IMR-90 (cell line): ENCODE data around the gene TMEM154. TPM values are rescaled to one million over a fixed set of nuclear protein-coding genes. Genes with fewer than 3 reads are reported as not detected.

Experiments used
- ATAC-seq: fragments of 200-7000 bp; cut with Tn5 transposase; 2 replicates; pipeline ENCODE4 v1.9.1; 2020; ENCODE audit warnings: low read depth, mild to moderate bottlenecking, moderate library complexity
- BruUV-seq: library from RNA; stranded (reverse); fragments of 400-500 nt; replicated peaks from 2 replicates; lab custom pipeline; 2021; lab: Mats Ljungman, UMichigan
- CTCF ChIA-PET: fragments of 300-600 bp; formaldehyde crosslinking; extraction: SDS; loops from one replicate; lab custom pipeline; 2021; ENCODE audit warnings: antibody characterized with exemption; lab: Yijun Ruan, JAX
- POLR2A ChIA-PET: fragments of 300-600 bp; sonication (Branson Sonifier 250); formaldehyde crosslinking; loops from one replicate; lab custom pipeline; 2022; ENCODE audit warnings: antibody characterized with exemption; ENCODE audit not compliant: unreplicated experiment; lab: Charles Lee
- DNase-seq: peaks from one replicate; pipeline ENCODE4 v3.0.0; 2013
- H2AFZ ChIP-seq: replicated peaks from 2 replicates; pipeline ENCODE3; 2013; ENCODE audit warnings: low read length, mild to moderate bottlenecking; ENCODE audit not compliant: poor library complexity
- H2AK5ac ChIP-seq: 2 replicates; pipeline ENCODE4 v1.6.1; 2013; ENCODE audit warnings: low read depth, low read length, inconsistent platforms
- H2AK9ac ChIP-seq: replicated peaks from 2 replicates; pipeline ENCODE3; 2013; ENCODE audit warnings: mild to moderate bottlenecking, low read depth, low read length, moderate library complexity; ENCODE audit not compliant: poor library complexity
- H2BK120ac ChIP-seq: 2 replicates; pipeline ENCODE4 v1.6.1; 2013; ENCODE audit warnings: low read depth, low read length, inconsistent platforms
- H2BK15ac ChIP-seq: 3 replicates; pipeline ENCODE4 v1.6.1; 2013; ENCODE audit warnings: low read depth, low read length, inconsistent platforms
- H2BK20ac ChIP-seq: 2 replicates; pipeline ENCODE4 v1.6.1; 2013; ENCODE audit warnings: low read depth, mild to moderate bottlenecking, inconsistent platforms, low read length, moderate library complexity
- H2BK5ac ChIP-seq: 2 replicates; pipeline ENCODE4 v1.6.1; 2013; ENCODE audit warnings: mild to moderate bottlenecking, low read depth, low read length, inconsistent platforms; ENCODE audit not compliant: poor library complexity, severe bottlenecking
- H3K14ac ChIP-seq: replicated peaks from 2 replicates; pipeline ENCODE4 v1.6.1; 2013; ENCODE audit warnings: low read depth, low read length, inconsistent platforms
- H3K18ac ChIP-seq: 2 replicates; pipeline ENCODE4 v1.6.1; 2013; ENCODE audit warnings: low read depth, low read length, control low read depth
- H3K23ac ChIP-seq: 2 replicates; pipeline ENCODE4 v1.6.1; 2013; ENCODE audit warnings: low read depth, low read length, inconsistent platforms
- H3K27ac ChIP-seq: 2 replicates; pipeline ENCODE4 v1.5.1; 2013; ENCODE audit warnings: mild to moderate bottlenecking, control low read depth, low read length; ENCODE audit not compliant: insufficient read depth
- H3K27me3 ChIP-seq: 2 replicates; pipeline ENCODE4 v1.6.1; 2013; ENCODE audit warnings: low read length; ENCODE audit not compliant: control insufficient read depth, insufficient read depth
- H3K36me3 ChIP-seq: 2 replicates; pipeline ENCODE4 v1.6.1; 2013; ENCODE audit warnings: low read length, mixed read lengths; ENCODE audit not compliant: control insufficient read depth, insufficient read depth
- H3K4ac ChIP-seq: 2 replicates; pipeline ENCODE4 v1.6.1; 2013; ENCODE audit warnings: low read depth, low read length, inconsistent platforms
- H3K4me1 ChIP-seq: 2 replicates; pipeline ENCODE4 v1.6.1; 2013; ENCODE audit warnings: low read length, mixed read lengths; ENCODE audit not compliant: control insufficient read depth, insufficient read depth
- H3K4me2 ChIP-seq: 2 replicates; pipeline ENCODE4 v1.6.1; 2013; ENCODE audit warnings: low read depth, mild to moderate bottlenecking, control low read depth, low read length, moderate library complexity
- H3K4me3 ChIP-seq: 2 replicates; pipeline ENCODE4 v1.5.1; 2013; ENCODE audit warnings: low read depth, mild to moderate bottlenecking, control low read depth, low read length, moderate library complexity; ENCODE audit not compliant: insufficient read depth
- H3K56ac ChIP-seq: 2 replicates; pipeline ENCODE4 v1.6.1; 2013; ENCODE audit warnings: low read length, inconsistent platforms; ENCODE audit not compliant: insufficient read depth; ENCODE audit errors: extremely low read depth
- H3K79me1 ChIP-seq, 2 experiments: 2 replicates each; pipeline ENCODE4 v1.6.1; 2013; ENCODE audit warnings: low read length in 2 of 2, inconsistent platforms in 1 of 2, low read depth in 1 of 2
- H3K9ac ChIP-seq: 2 replicates; pipeline ENCODE4 v1.6.1; 2013; ENCODE audit warnings: low read depth, low read length, control low read depth
- H3K9me1 ChIP-seq: 2 replicates; pipeline ENCODE4 v1.6.1; 2013; ENCODE audit warnings: low read length, inconsistent platforms; ENCODE audit not compliant: insufficient read depth
- H3K9me3 ChIP-seq: 2 replicates; pipeline ENCODE4 v1.6.1; 2013; ENCODE audit warnings: low read length; ENCODE audit not compliant: control insufficient read depth, insufficient read depth
- H4K20me1 ChIP-seq: 2 replicates; pipeline ENCODE4 v1.6.1; 2013; ENCODE audit warnings: low read length, inconsistent platforms; ENCODE audit not compliant: insufficient read depth
- H4K5ac ChIP-seq: 2 replicates; pipeline ENCODE4 v1.6.1; 2013; ENCODE audit warnings: mild to moderate bottlenecking, low read depth, low read length, control low read depth
- H4K8ac ChIP-seq, 2 experiments: 2 replicates each; pipeline ENCODE4 v1.6.1; 2013; ENCODE audit warnings: low read depth in 2 of 2, low read length in 2 of 2, control low read depth in 1 of 2, inconsistent platforms in 1 of 2
- H4K91ac ChIP-seq: 2 replicates; pipeline ENCODE4 v1.6.1; 2013; ENCODE audit warnings: low read depth, low read length, inconsistent platforms; ENCODE audit not compliant: insufficient read depth
- CEBPB ChIP-seq: IDR thresholded peaks from 2 replicates; pipeline ENCODE4 v1.6.1; 2012; ENCODE audit warnings: low read depth, low read length, improper control_type of control experiment
- CHD1 ChIP-seq: IDR thresholded peaks from 2 replicates; pipeline ENCODE4 v1.6.1; 2012; ENCODE audit warnings: low read depth, low read length, improper control_type of control experiment
- RFX5 ChIP-seq: IDR thresholded peaks from 2 replicates; pipeline ENCODE4 v1.8.0; 2012; ENCODE audit warnings: low read depth, mild to moderate bottlenecking, low read length, moderate library complexity
- SMC3 ChIP-seq: fragments of 150-350 bp; IDR thresholded peaks from 2 replicates; pipeline ENCODE4 v1.6.1; 2016; ENCODE audit warnings: low read depth, mild to moderate bottlenecking, antibody characterized with exemption, low read length, moderate library complexity
- WGBS, 2 experiments: methylation state at CpG; one replicate each; pipeline versions ENCODE4 v1.1.5 to v1.1.7; 2013; ENCODE audit warnings: missing lambda C conversion rate in 2 of 2; ENCODE audit not compliant: insufficient read length in 1 of 2; ENCODE audit errors: extremely low coverage in 2 of 2; 5-methylcytosine and 5-hydroxymethylcytosine counted together
- dilution Hi-C: fragments of 300-500 bp; cut with HindIII; formaldehyde crosslinking; loops from one replicate; pipeline ENCODE4 v1.14.3; 2018; ENCODE audit warnings: low sequenced_read_pairs; ENCODE audit not compliant: unreplicated experiment
- in situ Hi-C: fragments of 300-500 bp; cut with MboI; formaldehyde crosslinking; loops from 3 replicates; pipeline ENCODE4 v1.14.3; 2019; ENCODE audit warnings: low sequenced_read_pairs, inconsistent platforms, mixed read lengths
- intact Hi-C: fragments of 100-400 bp; cut with micrococcal nuclease; formaldehyde crosslinking; loops from 2 replicates; pipeline ENCODE4 v1.10.0; 2022
- polyA plus RNA-seq, 3 experiments: library from polyadenylated mRNA; depleted of rRNA; stranded (reverse); fragments of >200 nt; gene quantifications; 2 replicates each; pipeline ENCODE4 v1.2.3, GENCODE V29; 2012; ENCODE audit warnings: low replicate concordance in 1 of 3
- total RNA-seq: library from RNA; depleted of rRNA; stranded (reverse); fragments of >200 nt; gene quantifications from 2 replicates; pipeline ENCODE4 v1.2.3, GENCODE V29; 2012

TMEM154 gene
- total and polyA plus RNA-seq, 2 of the 4 experiments (the other 2 are of a cell fraction): 0.12 to 0.18 TPM

- in situ Hi-C loops: no loop called here
- Histone ChIP-seq H2BK5ac (no peak overlapping the region), H3K27me3 (no peaks in the 10 kb centered on the region), H4K8ac (no peak overlapping the region), H2BK120ac (no peak overlapping the region), H3K4me2 (no peak overlapping the region), H3K56ac (no peak overlapping the region), H2BK20ac (no peak overlapping the region), H3K4me1 (peaks cover 11% of the 10 kb centered on the region), H3K27ac (no peak overlapping the region), H2AK5ac (no peak overlapping the region), H2AFZ (no peak overlapping the region), H3K4me3 (no peak overlapping the region), H4K20me1 (no peaks in the 10 kb centered on the region), H3K23ac (no peak overlapping the region), H3K9me3 (no peaks in the 10 kb centered on the region), H3K14ac (no peak overlapping the region), H3K9me1 (0 out of 2 replicates have a peak, but pooled peaks cover 3% of the 10 kb centered on the region), H3K18ac (no peak overlapping the region), H2AK9ac (no peak overlapping the region), H3K4ac (no peak overlapping the region), H4K91ac (no peak overlapping the region), H2BK15ac (no peak overlapping the region), H4K5ac (no peak overlapping the region), H3K79me1 (no peaks in the 10 kb centered on the region), H3K36me3 (no peaks in the 10 kb centered on the region), H3K9ac (no peak overlapping the region)
- intact Hi-C loops: no loop called here
- no peak for TF ChIP-seq RFX5
- no peak for TF ChIP-seq SMC3
- peak; percentile 93 for TF ChIP-seq CEBPB
- no peak for TF ChIP-seq CHD1
- POLR2A ChIA-PET: no interaction called here
- BruUV-seq: no TSS peak
- dilution Hi-C loops: no loop called here
- no CpG with 5 or more reads among the region's 4 CpGs for WGBS, 2 experiments
- CTCF ChIA-PET: no interaction called here
- no peak for ATAC-seq
- no peak for DNase-seq
Measured at GRCh38 chr4:152588869-152589268, 90.9 kb downstream of the TMEM154 start.
